ENCODE data around the gene ADORA1. TPM values are rescaled to one million over a fixed set of nuclear protein-coding genes. Genes with fewer than 3 reads are reported as not detected.

Gene ADORA1
- total RNA-seq, 1 experiment from 2014 or later: 1.5 TPM

DNA sequence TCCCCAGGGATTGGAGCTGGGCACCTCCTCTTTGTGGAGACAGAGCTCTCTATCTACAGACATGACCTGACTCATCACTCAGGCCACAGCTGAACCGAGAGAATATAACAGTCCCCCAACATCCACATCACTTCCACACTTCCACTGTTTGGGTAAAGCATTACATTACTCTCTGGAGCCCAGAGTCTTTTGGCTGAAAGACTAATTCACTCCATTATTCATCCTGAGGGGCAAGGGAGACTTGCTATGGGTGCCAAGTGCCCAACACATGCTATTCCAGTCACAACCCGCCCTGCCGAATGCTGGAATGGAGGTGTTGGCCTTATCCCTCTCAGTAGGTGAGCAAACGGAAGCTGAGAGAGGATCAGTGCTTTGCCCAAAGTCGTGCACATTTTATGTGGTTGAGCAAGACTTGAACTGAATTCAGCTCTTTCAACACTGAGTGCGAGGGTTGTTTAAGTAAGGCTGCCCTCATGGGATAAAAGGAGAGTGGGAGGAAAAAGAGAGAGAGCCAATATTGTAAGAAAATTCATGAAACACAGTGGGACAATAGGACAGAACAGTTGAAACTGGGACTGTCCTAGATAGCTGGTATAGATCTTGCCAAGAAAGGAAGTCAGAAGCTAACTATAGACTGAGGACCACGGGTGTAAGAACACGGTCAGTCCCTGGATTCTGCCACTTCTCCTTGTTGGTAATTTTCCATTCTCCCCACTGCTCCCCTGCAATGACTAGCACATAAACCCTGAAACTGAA, 72.5 kb downstream of the ADORA1 start:
- CTCF ChIA-PET: interaction anchor here (0.6 to 0.7 kb wide), 2 partner anchors 193 to 611 kb away, joined by 3 read pairs; partner anchors contain the start of gene TMEM183A
- BruUV-seq (replicated peaks): no TSS peak
- H3K4me1 Mint-ChIP-seq (ENCODE audit: low read depth, unreplicated experiment): no peaks in the 10 kb centered on the region
- TF ChIP-seq, protein P1, sequence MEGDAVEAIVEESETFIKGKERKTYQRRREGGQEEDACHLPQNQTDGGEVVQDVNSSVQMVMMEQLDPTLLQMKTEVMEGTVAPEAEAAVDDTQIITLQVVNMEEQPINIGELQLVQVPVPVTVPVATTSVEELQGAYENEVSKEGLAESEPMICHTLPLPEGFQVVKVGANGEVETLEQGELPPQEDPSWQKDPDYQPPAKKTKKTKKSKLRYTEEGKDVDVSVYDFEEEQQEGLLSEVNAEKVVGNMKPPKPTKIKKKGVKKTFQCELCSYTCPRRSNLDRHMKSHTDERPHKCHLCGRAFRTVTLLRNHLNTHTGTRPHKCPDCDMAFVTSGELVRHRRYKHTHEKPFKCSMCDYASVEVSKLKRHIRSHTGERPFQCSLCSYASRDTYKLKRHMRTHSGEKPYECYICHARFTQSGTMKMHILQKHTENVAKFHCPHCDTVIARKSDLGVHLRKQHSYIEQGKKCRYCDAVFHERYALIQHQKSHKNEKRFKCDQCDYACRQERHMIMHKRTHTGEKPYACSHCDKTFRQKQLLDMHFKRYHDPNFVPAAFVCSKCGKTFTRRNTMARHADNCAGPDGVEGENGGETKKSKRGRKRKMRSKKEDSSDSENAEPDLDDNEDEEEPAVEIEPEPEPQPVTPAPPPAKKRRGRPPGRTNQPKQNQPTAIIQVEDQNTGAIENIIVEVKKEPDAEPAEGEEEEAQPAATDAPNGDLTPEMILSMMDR (IDR thresholded peaks at IDR 0.05; ENCODE audit: unreplicated experiment): no peak
- no peak overlapping the region for H3K4me3 Mint-ChIP-seq (ENCODE audit: low read depth, unreplicated experiment)
- H3K27me3 Mint-ChIP-seq (ENCODE audit: unreplicated experiment): peaks cover 100% of the 10 kb centered on the region
- no peaks in the 10 kb centered on the region for H3K36me3 Mint-ChIP-seq (ENCODE audit: insufficient read depth, unreplicated experiment)
- H3K9me3 Mint-ChIP-seq (ENCODE audit: low read depth, unreplicated experiment): no peaks in the 10 kb centered on the region
- intact Hi-C loops (cut with micrococcal nuclease; ENCODE audit: unreplicated experiment): no loop called here
- no peak overlapping the region for H3K27ac Mint-ChIP-seq (ENCODE audit: unreplicated experiment)
- no peak for DNase-seq

DNA sequence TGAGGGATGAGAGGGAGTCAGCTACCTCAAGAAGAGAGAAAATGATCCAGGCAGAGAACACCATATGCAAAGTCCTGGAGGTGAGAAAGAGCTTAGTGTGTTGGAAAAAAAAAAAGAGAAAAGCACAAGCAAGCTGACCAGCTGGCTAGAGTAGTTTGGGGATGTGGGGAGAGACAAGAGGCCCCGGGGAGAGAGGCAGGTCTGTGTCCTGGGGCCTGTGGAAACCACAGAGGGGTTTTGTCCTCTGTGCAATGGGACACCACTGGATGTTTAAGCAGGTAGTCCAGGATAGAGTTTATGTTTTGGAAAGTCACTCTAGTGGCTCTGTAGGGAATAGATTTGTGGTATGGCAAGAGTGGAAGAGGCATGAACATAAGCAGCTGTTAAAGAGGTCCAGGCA, 73.4 kb downstream of the ADORA1 start:
- Mint-ChIP-seq H3K27ac (ENCODE audit: unreplicated experiment) (no peak overlapping the region), H3K27me3 (ENCODE audit: unreplicated experiment) (peaks cover 95% of the 10 kb centered on the region), H3K36me3 (ENCODE audit: insufficient read depth, unreplicated experiment) (no peaks in the 10 kb centered on the region), H3K9me3 (ENCODE audit: low read depth, unreplicated experiment) (no peaks in the 10 kb centered on the region), H3K4me3 (ENCODE audit: low read depth, unreplicated experiment) (no peak overlapping the region), H3K4me1 (ENCODE audit: low read depth, unreplicated experiment) (no peaks in the 10 kb centered on the region)
- DNase-seq: no peak
- CTCF ChIA-PET: no interaction called here
- TF ChIP-seq, protein P1 (IDR thresholded peaks at IDR 0.05; ENCODE audit: unreplicated experiment): no peak
- intact Hi-C loops (cut with micrococcal nuclease; ENCODE audit: unreplicated experiment): no loop called here
- BruUV-seq (replicated peaks): no TSS peak

DNA sequence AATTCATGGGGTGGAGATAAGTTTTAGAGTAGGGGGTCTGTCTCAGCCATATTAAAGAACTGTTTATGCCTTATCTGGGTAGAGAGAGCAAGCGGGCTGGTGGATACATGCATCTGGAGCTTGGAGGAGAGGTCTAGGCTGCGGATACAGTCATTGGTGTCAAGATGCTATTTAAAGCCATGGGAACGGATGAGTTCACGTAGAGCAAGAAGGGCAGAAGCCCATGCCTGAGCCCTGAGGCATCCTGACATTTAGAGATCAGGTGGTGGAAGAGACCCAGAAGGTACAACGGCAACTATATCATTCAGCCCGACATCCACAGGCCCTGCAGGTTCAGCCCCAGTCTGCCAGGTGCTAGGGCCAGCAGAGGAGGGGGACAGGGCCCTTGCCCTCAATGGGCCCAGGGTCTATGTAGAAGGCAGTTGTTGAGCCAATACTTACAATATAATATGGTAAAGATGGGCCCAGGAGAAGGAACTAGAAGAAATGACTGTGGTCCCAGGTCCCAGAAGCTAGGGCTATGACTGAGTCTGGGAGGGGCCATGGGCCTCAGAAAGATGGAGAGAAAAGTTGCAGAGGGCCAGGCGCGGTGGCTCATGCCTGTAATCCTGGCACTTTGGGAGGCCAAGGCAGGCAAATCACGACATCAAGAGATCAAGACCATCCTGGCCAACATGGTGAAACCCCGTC, 74.1 kb downstream of the ADORA1 start:
- Mint-ChIP-seq H3K4me1 (ENCODE audit: low read depth, unreplicated experiment) (no peaks in the 10 kb centered on the region), H3K27ac (ENCODE audit: unreplicated experiment) (no peak overlapping the region), H3K36me3 (ENCODE audit: insufficient read depth, unreplicated experiment) (no peaks in the 10 kb centered on the region), H3K27me3 (ENCODE audit: unreplicated experiment) (peaks cover 89% of the 10 kb centered on the region), H3K4me3 (ENCODE audit: low read depth, unreplicated experiment) (no peak overlapping the region), H3K9me3 (ENCODE audit: low read depth, unreplicated experiment) (no peaks in the 10 kb centered on the region)
- CTCF ChIA-PET: no interaction called here
- TF ChIP-seq, protein P1 (IDR thresholded peaks at IDR 0.05; ENCODE audit: unreplicated experiment): no peak
- BruUV-seq (replicated peaks): no TSS peak
- no peak for DNase-seq
- intact Hi-C loops (cut with micrococcal nuclease; ENCODE audit: unreplicated experiment): no loop called here

DNA sequence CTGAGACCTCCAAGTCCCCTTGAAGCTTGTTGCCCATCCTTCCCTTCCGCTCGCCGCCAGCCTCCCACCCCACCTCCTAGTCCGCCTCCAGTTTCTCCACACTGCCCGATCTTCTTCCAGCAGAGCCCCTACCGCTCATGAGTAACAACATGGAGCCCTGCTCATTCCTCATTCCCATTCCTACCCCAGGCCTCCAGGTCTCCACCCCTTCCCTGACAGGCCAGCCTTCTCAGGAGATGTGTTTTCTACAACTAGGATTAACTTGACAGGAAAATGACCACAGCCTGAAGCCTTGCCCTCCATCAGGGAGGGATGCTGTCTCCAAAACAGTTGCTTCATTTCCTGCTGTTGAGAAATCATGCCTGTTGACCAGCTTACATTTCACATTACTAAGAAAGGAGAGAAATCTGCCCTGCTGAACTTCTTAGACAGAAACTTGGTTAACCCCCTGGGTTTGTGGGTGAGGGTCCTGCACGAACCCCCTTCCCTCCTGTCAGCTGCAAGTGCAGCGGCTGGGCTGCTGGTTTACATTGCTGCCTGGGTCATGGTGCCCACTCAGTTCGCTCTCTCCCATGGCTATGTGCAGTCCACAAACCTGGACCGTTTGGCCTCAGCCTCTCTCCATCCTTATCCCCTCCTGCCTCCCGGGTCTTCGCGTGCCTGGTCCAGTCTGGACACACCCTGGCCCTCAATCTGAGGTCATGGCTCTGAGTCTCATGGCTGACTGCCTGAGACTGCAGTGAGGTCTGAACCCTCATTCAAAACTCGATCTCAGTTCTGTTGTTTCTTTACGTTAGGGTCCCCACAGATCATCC, 75.1 kb downstream of the ADORA1 start:
- no peaks in the 10 kb centered on the region for H3K9me3 Mint-ChIP-seq (ENCODE audit: low read depth, unreplicated experiment)
- no peak for DNase-seq
- H3K4me1 Mint-ChIP-seq (ENCODE audit: low read depth, unreplicated experiment): no peaks in the 10 kb centered on the region
- no peak overlapping the region for H3K27ac Mint-ChIP-seq (ENCODE audit: unreplicated experiment)
- H3K36me3 Mint-ChIP-seq (ENCODE audit: insufficient read depth, unreplicated experiment): no peaks in the 10 kb centered on the region
- H3K27me3 Mint-ChIP-seq (ENCODE audit: unreplicated experiment): peaks cover 89% of the 10 kb centered on the region
- TF ChIP-seq, protein P1 (IDR thresholded peaks at IDR 0.05; ENCODE audit: unreplicated experiment): no peak
- CTCF ChIA-PET: interaction anchor here (0.8 kb wide), 1 partner anchor 14 kb away, joined by 3 read pairs; no protein-coding TSS in a partner anchor
- no peak overlapping the region for H3K4me3 Mint-ChIP-seq (ENCODE audit: low read depth, unreplicated experiment)
- BruUV-seq (replicated peaks): no TSS peak
- intact Hi-C loops (cut with micrococcal nuclease; ENCODE audit: unreplicated experiment): no loop called here
